Hematopoietic multipotent progenitor cell treated with erythropoietin and hydrocortisone succinate and interleukin-3 and kit ligand, for 6 days (in vitro differentiated cells): ENCODE measurements around the gene ADO.
"Not testable (repeated sequence)": the region's sequence is repeated elsewhere in the genome, so short reads cannot be mapped to it uniquely, and the experiment has no call there.

ENCODE experiments used
- DNase-seq: peaks from one replicate; pipeline ENCODE4 v3.0.0-alpha.2; 2015

The ADO gene

GRCh38 chr10:62804356-62805230, at the start of gene ADO:
TSS of gene ADO (plus strand) at chr10:62804720. CDS start at chr10:62805060, 340 bp downstream.
- peak; percentile 91 for DNase-seq

GRCh38 chr10:62754963-62755362, 49.6 kb upstream of the ADO start:
- no peak for DNase-seq

- no peak for DNase-seq
Observed at GRCh38 chr10:62755662-62756653, 48.6 kb upstream of the ADO start.

GRCh38 chr10:62759599-62760175, 44.8 kb upstream of the ADO start:
- DNase-seq, result no peak

GRCh38 chr10:62760401-62760800, 44.1 kb upstream of the ADO start:
- no peak for DNase-seq

- no peak for DNase-seq
Observed at GRCh38 chr10:62761115-62761514, 43.4 kb upstream of the ADO start.

GRCh38 chr10:62763155-62763554, 41.4 kb upstream of the ADO start:
- no peak for DNase-seq

GRCh38 chr10:62764011-62764410, 40.5 kb upstream of the ADO start:
- DNase-seq, result no peak

- no peak for DNase-seq
Observed at GRCh38 chr10:62765726-62766125, 38.8 kb upstream of the ADO start.

GRCh38 chr10:62766386-62766785, 38.1 kb upstream of the ADO start:
- no peak for DNase-seq

GRCh38 chr10:62769574-62770242, 34.8 kb upstream of the ADO start:
- peak; percentile 46 for DNase-seq

GRCh38 chr10:62772186-62772974, 32.1 kb upstream of the ADO start:
- DNase-seq, result no peak

GRCh38 chr10:62778125-62778524, 26.4 kb upstream of the ADO start:
- no peak for DNase-seq

GRCh38 chr10:62779487-62780248, 24.9 kb upstream of the ADO start:
- no peak for DNase-seq

- DNase-seq, result not testable (repeated sequence)
Observed at GRCh38 chr10:62784537-62784936, 20.0 kb upstream of the ADO start.

- DNase-seq, result not testable (repeated sequence)
Observed at GRCh38 chr10:62788285-62788684, 16.2 kb upstream of the ADO start.

- no peak for DNase-seq
Observed at GRCh38 chr10:62788861-62789467, 15.6 kb upstream of the ADO start.

- no peak for DNase-seq
Observed at GRCh38 chr10:62790019-62790555, 14.4 kb upstream of the ADO start.

- no peak for DNase-seq
Observed at GRCh38 chr10:62790571-62790970, 13.9 kb upstream of the ADO start.

- DNase-seq, result no peak
Observed at GRCh38 chr10:62792261-62792660, 12.3 kb upstream of the ADO start.
